Measurements from ENCODE around the gene FUT6.
"Not testable (repeated sequence)": the region's sequence is repeated elsewhere in the genome, so short reads cannot be mapped to it uniquely, and the experiment has no call there.

Gene FUT6

DNA sequence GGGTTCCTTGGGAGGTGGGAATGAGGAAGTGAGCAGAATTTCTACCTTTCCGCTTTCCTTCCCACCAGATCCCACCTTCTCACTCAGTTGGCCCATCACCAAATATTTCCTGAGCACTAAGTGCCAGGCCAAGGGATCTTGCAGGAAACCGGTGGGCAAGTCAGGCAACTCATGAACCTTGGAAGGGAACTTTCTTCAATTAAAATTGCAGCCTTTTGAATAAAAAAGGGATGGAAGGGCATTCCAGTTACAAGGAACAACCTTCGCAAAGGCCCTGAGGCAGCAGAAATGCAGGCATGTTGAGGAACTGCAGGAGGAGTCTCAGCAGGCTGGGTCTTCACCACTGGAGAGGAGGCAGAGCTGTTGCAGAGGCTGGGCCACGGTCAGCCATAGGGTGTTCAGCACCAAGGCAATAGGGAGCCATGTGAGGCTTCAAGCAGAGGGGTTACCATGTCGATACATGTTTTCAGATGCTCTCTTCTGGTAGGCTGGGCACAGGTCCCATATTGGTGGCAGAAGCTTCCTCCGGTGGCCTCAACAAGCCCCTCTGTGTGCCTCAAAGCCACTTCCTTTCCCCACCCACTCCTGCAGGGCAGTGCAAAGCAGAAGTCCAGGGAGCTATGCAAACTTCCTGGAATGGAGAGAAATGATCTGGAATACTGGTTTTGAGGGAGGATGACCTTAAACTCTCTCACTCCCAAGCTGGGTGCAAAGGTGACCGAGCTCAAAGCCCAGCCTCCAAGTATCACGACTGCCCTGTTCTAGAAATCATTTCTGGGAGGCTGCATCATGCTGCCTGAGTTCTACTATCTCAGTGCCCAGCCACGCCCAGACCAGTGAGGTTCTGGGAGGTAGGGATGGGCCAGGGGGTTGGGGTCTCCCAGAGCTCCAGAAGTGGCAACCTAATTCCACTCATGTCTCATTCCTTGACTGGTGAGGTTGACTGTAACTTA lies at the start of gene FUT6:
Gene FUT6 (minus strand): TSS at position 638 of the 953 bp plus-strand sequence. CDS start 7,135 bp downstream, outside the sequence.
- H3K4me1 ChIP-seq (ENCODE audit: insufficient read depth, low read length, severe bottlenecking) = no peaks in the 10 kb centered on the region
- no peak within 1 kb of the TSS for H2AFZ ChIP-seq (ENCODE audit: low read length)
- H3F3A ChIP-seq (ENCODE audit: insufficient read depth, low read length) = peaks cover 4% of the 10 kb centered on the region; the same call in 1 of the 2 replicates
- H3K4me2 ChIP-seq (ENCODE audit: low read length) = no peak within 1 kb of the TSS
- H3K79me2 ChIP-seq (ENCODE audit: insufficient read depth, low read length) = no peaks in the 10 kb centered on the region
- no peaks in the 10 kb centered on the region for H4K20me1 ChIP-seq (ENCODE audit: insufficient read depth, low read length)
- no peak within 1 kb of the TSS for H3K9ac ChIP-seq (ENCODE audit: low read length)
- no peak within 1 kb of the TSS for H3K27ac ChIP-seq (ENCODE audit: low read depth, low read length, poor library complexity, severe bottlenecking)
- H3K9me2 ChIP-seq (ENCODE audit: low read depth, low read length) = no peaks in the 10 kb centered on the region
- no peak for TF ChIP-seq EZH2 (IDR thresholded peaks at IDR 0.05; ENCODE audit: borderline replicate concordance, low read length)
- no peak for TF ChIP-seq CTCF (IDR thresholded peaks at IDR 0.05; ENCODE audit: low read length)
- H3K4me3 ChIP-seq (ENCODE audit: low read depth, low read length, poor library complexity, severe bottlenecking) = no peak within 1 kb of the TSS
- no peaks in the 10 kb centered on the region for H3K27me3 ChIP-seq (ENCODE audit: insufficient read depth, low read length)
- no peaks in the 10 kb centered on the region for H3K9me3 ChIP-seq (ENCODE audit: low read length)
- no peaks in the 10 kb centered on the region for H3K36me3 ChIP-seq (ENCODE audit: insufficient read depth, low read length)

DNA sequence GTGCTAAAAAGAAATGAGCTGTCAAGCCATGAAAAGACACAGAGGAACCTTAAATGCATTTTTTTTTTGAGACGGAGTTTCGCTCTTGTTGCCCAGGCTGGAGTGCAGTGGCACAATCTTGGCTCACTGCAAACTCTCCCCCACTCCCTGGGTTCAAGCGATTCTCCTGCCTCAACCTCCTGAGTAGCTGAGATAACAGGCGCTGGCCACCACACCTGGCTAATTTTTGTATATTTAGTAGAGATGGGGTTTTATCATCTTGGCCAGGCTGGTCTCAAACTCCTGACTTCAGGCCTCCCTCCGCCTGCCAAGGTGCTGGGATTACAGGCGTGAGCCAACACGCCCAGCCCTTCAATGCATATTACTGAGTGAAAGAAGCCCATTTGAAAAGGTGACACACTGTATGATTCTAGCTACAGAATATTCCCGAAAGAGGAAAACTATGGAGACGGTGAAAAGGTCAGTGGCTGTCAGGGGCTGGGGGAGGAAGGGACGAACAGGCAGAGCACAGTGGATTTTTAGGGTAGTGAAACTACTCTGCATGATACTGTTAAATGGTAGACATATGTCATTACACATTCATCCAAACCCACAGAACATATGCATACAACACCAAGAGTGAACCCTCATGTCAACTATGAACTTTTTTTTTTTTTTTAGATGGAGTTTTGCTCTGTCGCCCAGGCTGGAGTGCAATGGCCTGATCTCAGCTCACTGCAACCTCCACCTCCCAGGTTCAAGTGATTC lies 44.7 kb upstream of the FUT6 start:
- H3K9me2 ChIP-seq (ENCODE audit: low read depth, low read length); H3K36me3 ChIP-seq (ENCODE audit: insufficient read depth, low read length); H3K27me3 ChIP-seq (ENCODE audit: insufficient read depth, low read length); H3F3A ChIP-seq (ENCODE audit: insufficient read depth, low read length); H3K4me3 ChIP-seq (ENCODE audit: low read depth, low read length, poor library complexity, severe bottlenecking); H3K9ac ChIP-seq (ENCODE audit: low read length); H3K9me3 ChIP-seq (ENCODE audit: low read length); H3K27ac ChIP-seq (ENCODE audit: low read depth, low read length, poor library complexity, severe bottlenecking); H3K4me2 ChIP-seq (ENCODE audit: low read length); H2AFZ ChIP-seq (ENCODE audit: low read length); H3K4me1 ChIP-seq (ENCODE audit: insufficient read depth, low read length, severe bottlenecking); H3K79me2 ChIP-seq (ENCODE audit: insufficient read depth, low read length); H4K20me1 ChIP-seq (ENCODE audit: insufficient read depth, low read length): not testable (repeated sequence)

DNA sequence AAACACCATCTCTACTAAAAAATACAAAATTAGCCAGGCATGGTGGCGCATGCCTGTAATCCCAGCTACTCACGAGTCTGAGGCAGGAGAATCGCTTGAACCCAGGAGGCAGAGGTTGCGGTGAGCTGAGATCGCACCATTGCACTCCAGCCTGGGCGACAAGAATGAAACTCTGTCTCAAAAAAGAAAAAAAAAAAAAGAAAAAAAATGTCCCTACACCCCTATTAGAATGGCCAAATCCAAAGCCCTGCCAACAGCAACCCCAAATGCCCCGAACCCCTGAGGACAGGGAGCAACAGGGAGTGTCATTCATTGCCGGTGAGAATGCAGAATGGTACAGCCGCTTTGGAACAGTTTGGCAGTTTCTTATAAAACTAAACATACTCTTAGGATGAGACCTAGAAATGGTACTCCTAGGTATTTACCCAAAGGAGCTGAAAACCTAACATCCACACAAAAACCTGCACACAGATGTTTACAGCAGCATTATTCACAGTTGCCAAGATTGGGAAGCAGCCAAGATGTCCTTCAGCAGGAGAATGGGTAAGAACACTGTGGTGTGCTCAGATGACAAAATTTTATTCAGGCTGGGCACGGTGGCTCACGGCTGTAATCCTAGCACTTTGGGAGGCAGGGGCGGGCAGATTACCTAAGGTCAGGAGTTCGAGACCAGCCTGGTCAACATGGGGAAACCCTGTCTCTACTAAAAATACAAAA lies 43.8 kb upstream of the FUT6 start:
- not testable (repeated sequence) for H4K20me1 ChIP-seq (ENCODE audit: insufficient read depth, low read length); H3K9me2 ChIP-seq (ENCODE audit: low read depth, low read length); H3K9me3 ChIP-seq (ENCODE audit: low read length); H3K4me3 ChIP-seq (ENCODE audit: low read depth, low read length, poor library complexity, severe bottlenecking); H3K9ac ChIP-seq (ENCODE audit: low read length); H3K36me3 ChIP-seq (ENCODE audit: insufficient read depth, low read length); H3K4me1 ChIP-seq (ENCODE audit: insufficient read depth, low read length, severe bottlenecking); H3K79me2 ChIP-seq (ENCODE audit: insufficient read depth, low read length); H2AFZ ChIP-seq (ENCODE audit: low read length); H3K27ac ChIP-seq (ENCODE audit: low read depth, low read length, poor library complexity, severe bottlenecking); H3K27me3 ChIP-seq (ENCODE audit: insufficient read depth, low read length); H3K4me2 ChIP-seq (ENCODE audit: low read length); H3F3A ChIP-seq (ENCODE audit: insufficient read depth, low read length)

- Histone ChIP-seq H4K20me1 (ENCODE audit: insufficient read depth, low read length) (no peaks in the 10 kb centered on the region), H3F3A (ENCODE audit: insufficient read depth, low read length) (no peaks in the 10 kb centered on the region), H3K79me2 (ENCODE audit: insufficient read depth, low read length) (no peaks in the 10 kb centered on the region), H3K4me1 (ENCODE audit: insufficient read depth, low read length, severe bottlenecking) (no peaks in the 10 kb centered on the region), H3K36me3 (ENCODE audit: insufficient read depth, low read length) (no peaks in the 10 kb centered on the region), H2AFZ (ENCODE audit: low read length) (no peak overlapping the region), H3K27ac (ENCODE audit: low read depth, low read length, poor library complexity, severe bottlenecking) (no peak overlapping the region), H3K27me3 (ENCODE audit: insufficient read depth, low read length) (peaks cover 7% of the 10 kb centered on the region; the same call in 1 of the 2 replicates), H3K9me2 (ENCODE audit: low read depth, low read length) (no peaks in the 10 kb centered on the region), H3K4me2 (ENCODE audit: low read length) (no peak overlapping the region), H3K4me3 (ENCODE audit: low read depth, low read length, poor library complexity, severe bottlenecking) (no peak overlapping the region), H3K9me3 (ENCODE audit: low read length) (no peaks in the 10 kb centered on the region), H3K9ac (ENCODE audit: low read length) (no peak overlapping the region)
- no peak for TF ChIP-seq EZH2 (IDR thresholded peaks at IDR 0.05; ENCODE audit: borderline replicate concordance, low read length)
- no peak for TF ChIP-seq CTCF (IDR thresholded peaks at IDR 0.05; ENCODE audit: low read length)
These were observed 43.0 kb upstream of the FUT6 start for GRCh38 chr19:5882421-5882968.
